Panc1 (cell line): ENCODE data around the gene KIAA1217. TPM values are rescaled to one million over a fixed set of nuclear protein-coding genes. Genes with fewer than 3 reads are reported as not detected.

Experiments
- ATAC-seq: fragments of 200-7000 bp; cut with Tn5 transposase; 2 replicates; pipeline ENCODE4 v1.9.1; 2020; ENCODE audit warnings: mild to moderate bottlenecking, moderate library complexity
- BruUV-seq: library from RNA; stranded (reverse); fragments of 400-500 nt; replicated peaks from 2 replicates; lab custom pipeline; 2021; lab: Mats Ljungman, UMichigan
- CTCF ChIA-PET: fragments of 300-600 bp; sonication (Branson Sonifier 250); formaldehyde crosslinking; loops from one replicate; lab custom pipeline; 2022; ENCODE audit warnings: antibody characterized with exemption; lab: Charles Lee
- POLR2A ChIA-PET: fragments of 300-600 bp; sonication (Branson Sonifier 250); formaldehyde crosslinking; loops from one replicate; lab custom pipeline; 2022; ENCODE audit warnings: antibody characterized with exemption; lab: Charles Lee
- DNase-seq: peaks from one replicate; pipeline ENCODE4 v3.0.0-alpha.2; 2010; ENCODE audit warnings: low read depth, low spot score
- H3K27ac ChIP-seq: 2 replicates; pipeline ENCODE4 v1.5.1; 2011; ENCODE audit warnings: mild to moderate bottlenecking, low read length, inconsistent platforms
- H3K27me3 ChIP-seq: fragments of 200-500 bp; sonication (Bioruptor generic); 2 replicates; pipeline ENCODE4 v1.6.0; 2014; ENCODE audit warnings: low read length, inconsistent platforms; ENCODE audit not compliant: control insufficient read depth, insufficient read depth
- H3K36me3 ChIP-seq: fragments of 200-500 bp; sonication (Bioruptor generic); 2 replicates; pipeline ENCODE4 v1.5.1; 2014; ENCODE audit warnings: inconsistent platforms, mild to moderate bottlenecking, low read length, moderate library complexity; ENCODE audit not compliant: control insufficient read depth, insufficient read depth
- H3K4me1 ChIP-seq: 2 replicates; pipeline ENCODE4 v1.5.1; 2011; ENCODE audit warnings: inconsistent platforms, mild to moderate bottlenecking, low read length, moderate library complexity; ENCODE audit not compliant: control insufficient read depth, insufficient read depth
- H3K4me3 ChIP-seq, 2 experiments: 2 replicates each; pipeline ENCODE4 v1.5.1; 2011 to 2012; ENCODE audit warnings: low read depth in 2 of 2, low read length in 2 of 2, mild to moderate bottlenecking in 2 of 2, inconsistent platforms in 1 of 2, moderate library complexity in 1 of 2
- H3K9me3 ChIP-seq: fragments of 200-500 bp; sonication (Bioruptor generic); 2 replicates; pipeline ENCODE4 v1.5.1; 2014; ENCODE audit warnings: low read depth, mild to moderate bottlenecking, inconsistent platforms, low read length, moderate library complexity; ENCODE audit not compliant: control insufficient read depth, insufficient read depth
- CTCF ChIP-seq: fragments of 450-650 bp; IDR thresholded peaks from 2 replicates; pipeline ENCODE4 v1.5.1; 2017; ENCODE audit warnings: mild to moderate bottlenecking
- POLR2AphosphoS5 ChIP-seq: IDR thresholded peaks from 2 replicates; pipeline ENCODE4 v1.6.1; 2012; ENCODE audit warnings: mild to moderate bottlenecking, low read depth, low read length, moderate library complexity
- REST ChIP-seq, 2 experiments: IDR thresholded peaks; 2 replicates each; pipeline ENCODE4 v1.6.1; 2011 to 2012; ENCODE audit warnings: low read depth in 2 of 2, control low read depth in 1 of 2, low read length in 1 of 2, mild to moderate bottlenecking in 1 of 2, moderate library complexity in 1 of 2; ENCODE audit not compliant: insufficient read depth in 1 of 2
- SIN3A ChIP-seq: IDR thresholded peaks from 2 replicates; pipeline ENCODE4 v1.6.1; 2012; ENCODE audit warnings: low read depth, mild to moderate bottlenecking, low read length, moderate library complexity, borderline replicate concordance; ENCODE audit not compliant: insufficient read depth
- TCF7L2 ChIP-seq: IDR thresholded peaks from 2 replicates; pipeline ENCODE4 v1.6.1; 2011; ENCODE audit warnings: mild to moderate bottlenecking, low read depth, low read length, inconsistent platforms
- in situ Hi-C: cut with HindIII; loops from 2 replicates; pipeline ENCODE4 v1.10.0; 2016; ENCODE audit warnings: low sequenced_read_pairs, low pct_unique_long_range_greater_than_20kb
- intact Hi-C: fragments of 100-400 bp; cut with micrococcal nuclease; formaldehyde crosslinking; loops from one replicate; pipeline ENCODE4 v1.10.0; 2022; ENCODE audit not compliant: unreplicated experiment
- total RNA-seq: library from RNA; stranded (reverse); gene quantifications from one replicate; pipeline ENCODE4 v1.2.1, GENCODE V29; 2021; ENCODE audit not compliant: unreplicated experiment

Gene KIAA1217
- total RNA-seq, 1 experiment from 2014 or later = 11.6 TPM

- Histone ChIP-seq H3K27me3 (no peaks in the 10 kb centered on the region), H3K4me1 (no peaks in the 10 kb centered on the region), H3K4me3 (no peak overlapping the region), H3K9me3 (no peaks in the 10 kb centered on the region), H3K36me3 (no peaks in the 10 kb centered on the region), H3K27ac (no peak overlapping the region)
- TF ChIP-seq CTCF = no peak
- TF ChIP-seq POLR2AphosphoS5 = no peak
- no peak for TF ChIP-seq REST (IDR thresholded peaks at IDR 0.05; ENCODE audit: insufficient read depth in 1 of 2, low read depth in 2 of 2, low read length in 1 of 2)
- TF ChIP-seq SIN3A = no peak
- TF ChIP-seq TCF7L2 = no peak
- CTCF ChIA-PET = interaction anchor here (0.7 to 0.8 kb wide), 2 partner anchors 15 to 37 kb away, joined by 3 to 5 read pairs; no protein-coding TSS in a partner anchor
- POLR2A ChIA-PET = no interaction called here
- ATAC-seq (no peak), DNase-seq (no peak)
- BruUV-seq = no TSS peak
- in situ Hi-C loops = no loop called here
- intact Hi-C loops = no loop called here
Measured at GRCh38 chr10:24519950-24520349, 311.0 kb downstream of the KIAA1217 start.

- in situ Hi-C loops (no loop called here), intact Hi-C loops (no loop called here)
- Histone ChIP-seq H3K27me3 (no peaks in the 10 kb centered on the region), H3K4me1 (no peaks in the 10 kb centered on the region), H3K9me3 (no peaks in the 10 kb centered on the region), H3K36me3 (no peaks in the 10 kb centered on the region), H3K27ac (no peak overlapping the region), H3K4me3 (no peak overlapping the region)
- POLR2A ChIA-PET = no interaction called here
- CTCF ChIA-PET = no interaction called here
- no peak for DNase-seq
- BruUV-seq = no TSS peak
- ATAC-seq = no peak
- TF ChIP-seq TCF7L2 (no peak), CTCF (no peak), SIN3A (no peak)
Measured at GRCh38 chr10:24524314-24524713, 315.4 kb downstream of the KIAA1217 start.
